ENCODE data around the gene TMEM238. TPM values are rescaled to one million over a fixed set of nuclear protein-coding genes. Genes with fewer than 3 reads are reported as not detected.

TMEM238 gene
- polyA plus RNA-seq, 1 of the 3 experiments (the other 2 are of a cell fraction), result 0.12 TPM

DNA sequence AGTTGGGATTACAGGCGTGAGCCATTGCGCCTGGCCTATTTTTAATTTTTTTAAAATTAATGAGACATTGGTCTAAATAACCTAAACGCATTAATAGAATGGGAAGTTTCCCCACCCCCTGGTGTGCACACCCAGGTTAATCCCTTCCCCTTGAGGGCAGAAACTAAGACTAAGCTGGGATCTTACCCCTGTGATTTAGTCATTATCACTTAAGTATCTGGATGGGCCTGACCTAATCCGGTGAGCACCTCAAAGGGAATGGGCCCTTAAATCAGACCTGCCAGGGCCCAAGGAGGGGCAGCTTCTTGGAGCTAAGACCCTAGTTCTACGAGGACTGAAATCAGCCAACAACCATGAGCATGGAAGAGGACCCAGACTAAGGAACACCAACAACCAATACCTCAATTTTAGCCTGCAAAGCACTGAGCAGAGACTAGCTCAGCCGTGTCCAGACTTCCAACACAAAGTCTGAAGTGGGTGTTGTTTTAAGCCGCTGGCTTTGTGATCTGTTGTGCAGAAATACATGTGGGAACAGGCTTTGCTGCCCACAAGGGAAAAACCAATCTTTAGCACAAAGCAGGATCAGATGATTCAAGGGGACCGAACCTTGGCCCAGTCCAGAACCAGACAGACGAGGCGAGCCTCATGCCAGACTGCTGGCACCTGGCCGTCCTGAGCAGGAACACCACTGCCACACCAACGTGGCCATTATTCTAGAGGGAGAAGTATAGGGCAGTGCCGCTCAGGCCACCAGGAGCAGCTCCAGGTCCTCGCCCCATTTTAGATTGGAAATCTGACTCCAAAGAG lies 16.4 kb upstream of the TMEM238 start:
- H3K9me3 ChIP-seq, result no peaks in the 10 kb centered on the region
- WGBS (ENCODE audit: low lambda C conversion rate), result 91% methylated on average over 11 of the region's 14 CpGs
- ChIA-PET CTCF (interaction anchor here (1.4 to 2.2 kb wide), 3 partner anchors 12 to 109 kb away, joined by 4 to 5 read pairs (median 5); no protein-coding TSS in a partner anchor), POLR2A (interaction anchor here (1.0 to 2.8 kb wide), 5 partner anchors 7 to 41 kb away, joined by 3 to 10 read pairs (median 8); partner anchors contain the start of gene UBE2S)
- peaks cover 26 to 30% of the 10 kb centered on the region in 2 experiments for H3K36me3 ChIP-seq (replicated peaks in 1 of 2; ENCODE audit: control insufficient read depth in 1 of 2, insufficient read depth in 2 of 2, low read length in 1 of 2)
- no peaks in the 10 kb centered on the region for H3K9me2 ChIP-seq
- H4K20me1 ChIP-seq (ENCODE audit: insufficient read depth), result peaks cover 49% of the 10 kb centered on the region
- H3K79me2 ChIP-seq (ENCODE audit: insufficient read depth), result peaks cover 36% of the 10 kb centered on the region
- TF ChIP-seq NRF1 (IDR thresholded peaks at IDR 0.05; ENCODE audit: low read depth, low read length), result no peak
- TF ChIP-seq, protein P1, sequence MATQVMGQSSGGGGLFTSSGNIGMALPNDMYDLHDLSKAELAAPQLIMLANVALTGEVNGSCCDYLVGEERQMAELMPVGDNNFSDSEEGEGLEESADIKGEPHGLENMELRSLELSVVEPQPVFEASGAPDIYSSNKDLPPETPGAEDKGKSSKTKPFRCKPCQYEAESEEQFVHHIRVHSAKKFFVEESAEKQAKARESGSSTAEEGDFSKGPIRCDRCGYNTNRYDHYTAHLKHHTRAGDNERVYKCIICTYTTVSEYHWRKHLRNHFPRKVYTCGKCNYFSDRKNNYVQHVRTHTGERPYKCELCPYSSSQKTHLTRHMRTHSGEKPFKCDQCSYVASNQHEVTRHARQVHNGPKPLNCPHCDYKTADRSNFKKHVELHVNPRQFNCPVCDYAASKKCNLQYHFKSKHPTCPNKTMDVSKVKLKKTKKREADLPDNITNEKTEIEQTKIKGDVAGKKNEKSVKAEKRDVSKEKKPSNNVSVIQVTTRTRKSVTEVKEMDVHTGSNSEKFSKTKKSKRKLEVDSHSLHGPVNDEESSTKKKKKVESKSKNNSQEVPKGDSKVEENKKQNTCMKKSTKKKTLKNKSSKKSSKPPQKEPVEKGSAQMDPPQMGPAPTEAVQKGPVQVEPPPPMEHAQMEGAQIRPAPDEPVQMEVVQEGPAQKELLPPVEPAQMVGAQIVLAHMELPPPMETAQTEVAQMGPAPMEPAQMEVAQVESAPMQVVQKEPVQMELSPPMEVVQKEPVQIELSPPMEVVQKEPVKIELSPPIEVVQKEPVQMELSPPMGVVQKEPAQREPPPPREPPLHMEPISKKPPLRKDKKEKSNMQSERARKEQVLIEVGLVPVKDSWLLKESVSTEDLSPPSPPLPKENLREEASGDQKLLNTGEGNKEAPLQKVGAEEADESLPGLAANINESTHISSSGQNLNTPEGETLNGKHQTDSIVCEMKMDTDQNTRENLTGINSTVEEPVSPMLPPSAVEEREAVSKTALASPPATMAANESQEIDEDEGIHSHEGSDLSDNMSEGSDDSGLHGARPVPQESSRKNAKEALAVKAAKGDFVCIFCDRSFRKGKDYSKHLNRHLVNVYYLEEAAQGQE (IDR thresholded peaks at IDR 0.05; ENCODE audit: low read depth, low read length), result no peak
- TF ChIP-seq GATA2 (CRISPR knock-in tag; IDR thresholded peaks at IDR 0.05), result no peak
- no peak overlapping the region for H3K4me2 ChIP-seq
- no peak overlapping the region for H3K4me3 ChIP-seq (ENCODE audit: low read depth in 2 of 2, low read length in 1 of 2)
- H3K9ac ChIP-seq, result no peak overlapping the region
- no peak overlapping the region; a peak in 1 of 4 replicates for H3K27ac ChIP-seq (ENCODE audit: low read depth in 2 of 2, low read length in 1 of 2)
- H3F3A ChIP-seq (replicated peaks; ENCODE audit: insufficient read depth), result peaks cover 50% of the 10 kb centered on the region
- no peaks in the 10 kb centered on the region for H3K27me3 ChIP-seq (ENCODE audit: insufficient read depth)
- H2AFZ ChIP-seq (ENCODE audit: low read depth), result no peak overlapping the region
- DNase-seq, result no peak
- H3K4me1 ChIP-seq (ENCODE audit: control insufficient read depth in 1 of 2, insufficient read depth in 2 of 2, low read depth in 1 of 2, low read length in 1 of 2), result peaks cover 9 to 12% of the 10 kb centered on the region in 2 experiments; a peak in 2 of 4 replicates

DNA sequence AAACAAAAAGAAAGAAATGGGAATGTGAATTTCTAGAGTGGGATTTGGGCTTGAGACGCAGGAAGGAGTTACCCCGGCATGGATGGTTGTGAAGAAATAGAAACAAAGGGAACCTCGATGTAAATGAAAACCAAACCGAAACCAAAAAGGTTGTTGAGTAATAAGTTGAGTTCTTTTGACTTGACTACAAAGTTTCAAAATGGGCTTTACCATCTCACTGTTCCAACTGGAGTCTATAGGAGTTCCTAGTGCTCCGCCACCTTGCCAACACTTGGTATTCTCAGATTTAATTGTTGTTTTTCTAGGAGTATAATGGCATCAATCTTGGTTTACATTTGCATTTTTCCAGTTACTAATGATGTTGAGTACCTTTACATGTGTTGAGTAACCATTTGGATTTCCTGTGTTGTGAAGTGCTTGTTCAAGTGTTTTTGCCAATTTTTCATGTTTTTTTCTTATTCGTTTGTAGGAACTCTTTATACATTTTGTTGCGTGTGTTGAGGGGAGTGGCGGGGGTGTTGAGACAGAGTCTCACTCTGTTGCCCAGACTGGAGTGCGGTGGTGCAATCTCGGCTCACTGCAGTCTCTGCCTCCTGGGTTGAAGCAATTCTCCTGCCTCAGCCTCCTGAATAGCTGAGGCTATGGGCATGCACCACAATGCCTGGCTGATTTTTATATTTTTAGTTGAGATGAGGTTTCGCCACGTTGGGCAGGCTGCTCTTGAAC lies 14.3 kb upstream of the TMEM238 start:
- Histone ChIP-seq H3K27ac (ENCODE audit: low read depth in 2 of 2, low read length in 1 of 2) (no peak overlapping the region), H3K4me1 (ENCODE audit: control insufficient read depth in 1 of 2, insufficient read depth in 2 of 2, low read depth in 1 of 2, low read length in 1 of 2) (peaks cover 7 to 8% of the 10 kb centered on the region in 2 experiments; a peak in 1 of 4 replicates), H3K9me2 (no peaks in the 10 kb centered on the region), H3K79me2 (ENCODE audit: insufficient read depth) (peaks cover 15% of the 10 kb centered on the region; the same call in 1 of the 2 replicates), H4K20me1 (ENCODE audit: insufficient read depth) (peaks cover 29% of the 10 kb centered on the region), H3K27me3 (ENCODE audit: insufficient read depth) (no peaks in the 10 kb centered on the region), H3K4me3 (ENCODE audit: low read depth in 2 of 2, low read length in 1 of 2) (no peak overlapping the region), H3K4me2 (no peak overlapping the region), H3K9me3 (no peaks in the 10 kb centered on the region), H2AFZ (ENCODE audit: low read depth) (no peak overlapping the region), H3K36me3 (replicated peaks in 1 of 2; ENCODE audit: control insufficient read depth in 1 of 2, insufficient read depth in 2 of 2, low read length in 1 of 2) (peaks cover 18 to 28% of the 10 kb centered on the region in 2 experiments), H3F3A (replicated peaks; ENCODE audit: insufficient read depth) (peaks cover 46% of the 10 kb centered on the region), H3K9ac (no peak overlapping the region)
- POLR2A ChIA-PET, result interaction anchor here (1.6 to 2.8 kb wide), 4 partner anchors 7 to 9 kb away, joined by 7 to 10 read pairs (median 8); partner anchors contain the start of gene UBE2S
- DNase-seq, result no peak
- WGBS (ENCODE audit: low lambda C conversion rate), result 98% methylated on average over 10 of the region's 12 CpGs
- no peak for TF ChIP-seq SMC3 (IDR thresholded peaks at IDR 0.05; ENCODE audit: low read depth, low read length)
- TF ChIP-seq RXRA (IDR thresholded peaks at IDR 0.05; ENCODE audit: borderline replicate concordance, low read depth), result no peak
- CTCF ChIA-PET, result interaction anchor here (0.9 to 2.9 kb wide), 2 partner anchors 20 to 97 kb away, joined by 3 to 8 read pairs; no protein-coding TSS in a partner anchor
